Kidney (tissue), 14 donors: ENCODE data around the gene C16orf46. TPM values are rescaled to one million over a fixed set of nuclear protein-coding genes. Genes with fewer than 3 reads are reported as not detected.

Experiments
- DNase-seq, 5 donors: peaks; one replicate each; pipeline ENCODE4 v3.0.0-alpha.2; 2013 to 2020
- FAIRE-seq: peaks from 2 replicates; lab custom pipeline; 2012; peaks lifted over from hg19 to GRCh38; lab: Jason Lieb, UNC
- H3K27ac ChIP-seq, 2 donors: one replicate each; pipeline ENCODE4 v1.7.0; 2013; ENCODE audit warnings: low read depth in 2 of 2, low read length in 2 of 2, inconsistent platforms in 1 of 2
- H3K27me3 ChIP-seq: one replicate; pipeline ENCODE4 v1.7.1; 2013; ENCODE audit warnings: low read length, inconsistent platforms; ENCODE audit not compliant: control insufficient read depth, insufficient read depth
- H3K36me3 ChIP-seq, 3 donors: one replicate each; pipeline versions ENCODE4 v1.7.0 to v1.7.1; 2013; ENCODE audit warnings: low read length in 3 of 3, control low read depth in 1 of 3, inconsistent platforms in 1 of 3; ENCODE audit not compliant: insufficient read depth in 3 of 3, control insufficient read depth in 2 of 3
- H3K4me1 ChIP-seq, 3 donors: one replicate each; pipeline versions ENCODE4 v1.7.0 to v1.7.1; 2013; ENCODE audit warnings: low read length in 3 of 3, inconsistent platforms in 1 of 3, low read depth in 1 of 3; ENCODE audit not compliant: control insufficient read depth in 2 of 3, insufficient read depth in 2 of 3
- H3K4me3 ChIP-seq, 3 donors: one replicate each; pipeline versions ENCODE4 v1.7.0 to v1.8.1; 2013; ENCODE audit warnings: low read length in 3 of 3, control low read depth in 1 of 3, inconsistent platforms in 1 of 3
- H3K9ac ChIP-seq, 3 donors: one replicate each; pipeline versions ENCODE4 v1.7.0 to v1.7.1; 2013; ENCODE audit warnings: low read length in 3 of 3, control low read depth in 1 of 3, inconsistent platforms in 1 of 3
- H3K9me3 ChIP-seq, 3 donors: one replicate each; pipeline versions ENCODE4 v1.7.0 to v1.7.1; 2013; ENCODE audit warnings: low read length in 3 of 3, control low read depth in 1 of 3, inconsistent platforms in 1 of 3; ENCODE audit not compliant: control insufficient read depth in 2 of 3, insufficient read depth in 1 of 3
- intact Hi-C: fragments of 100-400 bp; cut with DNase I; formaldehyde crosslinking; loops from one replicate; pipeline ENCODE4 v1.11.1; 2022
- polyA plus RNA-seq: library from polyadenylated mRNA; stranded (reverse); fragments of 350-450 nt; fragmentation: Illumina TruSeq; extraction: RNeasy Lipid Tissue Mini Kit (QIAGEN cat#74804); gene quantifications from one replicate; pipeline ENCODE4 v1.2.3, GENCODE V29; 2014; ENCODE audit warnings: low read depth, low replicate concordance; ENCODE audit not compliant: insufficient read depth
- total RNA-seq: library from RNA; stranded (reverse); fragmentation: NEBNext Ultra II Directional; extraction: Animal tissue kit (Norgen Biotek cat#: 25700); gene quantifications from one replicate; pipeline ENCODE4 v1.2.1, GENCODE V29; 2021
- TF ChIP-seq, protein P1 (sequence below): IDR thresholded peaks from 3 replicates; pipeline ENCODE4 v1.5.1; 2012; ENCODE audit warnings: mild to moderate bottlenecking, moderate library complexity, borderline replicate concordance; ENCODE audit not compliant: insufficient read depth; ENCODE audit errors: extremely low read depth
- donor health status: control.
- donor health status: control.
- donor health status: control.
- donor health status: control.
- donor health status: control.
- donor health status: DM: yes; HTN: yes; CAD: no.
- donor health status: Normal renal cell carcinoma (clear cell type).

The C16orf46 gene
- total and polyA plus RNA-seq, 2 donors from 2014 or later: 0.47 to 1.7 TPM

DNA sequence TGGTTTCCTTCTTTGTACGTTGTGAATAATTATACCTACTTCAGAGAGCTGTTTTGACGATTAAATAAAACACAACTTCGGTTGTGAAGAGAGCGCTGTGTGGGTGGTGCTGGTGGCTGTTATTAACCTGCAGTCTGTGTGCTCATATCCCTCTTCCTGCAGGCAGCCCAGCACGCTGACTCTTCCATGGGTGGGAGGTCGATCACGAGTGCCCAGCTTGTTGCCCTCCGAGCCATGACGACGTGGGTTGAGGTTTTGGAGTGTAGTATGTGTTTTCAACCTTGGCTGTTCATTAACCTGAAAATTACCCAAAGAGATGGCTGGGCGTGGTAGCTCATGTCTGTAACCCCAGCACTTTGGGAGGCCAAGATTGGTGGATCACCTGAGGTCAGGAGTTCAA is 30.5 kb upstream of the C16orf46 start:
- Histone ChIP-seq H3K36me3 (no peaks in the 10 kb centered on the region), H3K27me3 (no peaks in the 10 kb centered on the region), H3K9ac (no peak overlapping the region), H3K9me3 (no peaks in the 10 kb centered on the region), H3K4me3 (peak overlapping the region in 2 of 3 donors; percentile 6 to 25), H3K27ac (no peak overlapping the region), H3K4me1 (no peaks in the 10 kb centered on the region)
- intact Hi-C loops: no loop called here
- TF ChIP-seq, protein P1, sequence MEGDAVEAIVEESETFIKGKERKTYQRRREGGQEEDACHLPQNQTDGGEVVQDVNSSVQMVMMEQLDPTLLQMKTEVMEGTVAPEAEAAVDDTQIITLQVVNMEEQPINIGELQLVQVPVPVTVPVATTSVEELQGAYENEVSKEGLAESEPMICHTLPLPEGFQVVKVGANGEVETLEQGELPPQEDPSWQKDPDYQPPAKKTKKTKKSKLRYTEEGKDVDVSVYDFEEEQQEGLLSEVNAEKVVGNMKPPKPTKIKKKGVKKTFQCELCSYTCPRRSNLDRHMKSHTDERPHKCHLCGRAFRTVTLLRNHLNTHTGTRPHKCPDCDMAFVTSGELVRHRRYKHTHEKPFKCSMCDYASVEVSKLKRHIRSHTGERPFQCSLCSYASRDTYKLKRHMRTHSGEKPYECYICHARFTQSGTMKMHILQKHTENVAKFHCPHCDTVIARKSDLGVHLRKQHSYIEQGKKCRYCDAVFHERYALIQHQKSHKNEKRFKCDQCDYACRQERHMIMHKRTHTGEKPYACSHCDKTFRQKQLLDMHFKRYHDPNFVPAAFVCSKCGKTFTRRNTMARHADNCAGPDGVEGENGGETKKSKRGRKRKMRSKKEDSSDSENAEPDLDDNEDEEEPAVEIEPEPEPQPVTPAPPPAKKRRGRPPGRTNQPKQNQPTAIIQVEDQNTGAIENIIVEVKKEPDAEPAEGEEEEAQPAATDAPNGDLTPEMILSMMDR: no peak
- FAIRE-seq (no peak), DNase-seq (peak in 4 of 5 donors; percentile 16 to 74 (median 26))

DNA sequence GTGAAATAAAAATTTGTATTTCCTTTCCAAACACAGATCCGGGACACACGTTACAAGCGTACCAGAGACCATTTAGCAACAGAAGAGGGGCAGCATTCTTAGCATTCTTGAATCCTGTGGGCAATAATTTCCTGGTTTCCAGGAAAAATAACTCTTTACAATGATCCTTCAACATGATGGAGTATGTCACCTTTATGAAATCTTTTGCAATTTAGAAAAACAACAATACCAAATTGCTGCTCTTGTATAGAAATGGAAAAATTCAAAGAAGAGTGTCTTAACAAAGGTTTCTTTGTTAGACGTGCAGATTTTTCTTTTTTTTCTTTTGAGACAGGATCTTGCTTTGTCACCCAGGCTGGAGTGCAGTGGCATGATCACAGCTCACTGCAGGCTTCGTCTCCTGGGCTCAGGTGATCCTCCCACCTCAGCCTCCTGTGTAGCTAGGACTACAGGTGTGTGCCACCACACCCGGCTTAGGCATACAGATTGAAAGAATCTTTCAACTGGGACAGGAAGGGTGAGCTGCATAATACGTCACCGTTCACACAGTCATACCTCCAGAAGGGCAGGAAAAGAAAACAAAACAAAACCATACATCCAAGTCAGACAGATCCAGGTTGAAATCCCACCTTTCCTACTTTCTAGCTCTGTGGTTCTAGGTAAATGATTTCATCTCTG is 29.9 kb upstream of the C16orf46 start:
- H3K9me3 ChIP-seq: no peaks in the 10 kb centered on the region
- intact Hi-C loops: no loop called here
- FAIRE-seq (no peak), DNase-seq (peak in 2 of 5 donors; percentile 3 to 25)
- H3K4me3 ChIP-seq: peak overlapping the region in 2 of 3 donors; percentile 6 to 25
- no peak overlapping the region for H3K27ac ChIP-seq
- TF ChIP-seq, protein P1: no peak
- H3K4me1 ChIP-seq: no peaks in the 10 kb centered on the region
- H3K9ac ChIP-seq: no peak overlapping the region
- H3K27me3 ChIP-seq: no peaks in the 10 kb centered on the region
- H3K36me3 ChIP-seq: no peaks in the 10 kb centered on the region

DNA sequence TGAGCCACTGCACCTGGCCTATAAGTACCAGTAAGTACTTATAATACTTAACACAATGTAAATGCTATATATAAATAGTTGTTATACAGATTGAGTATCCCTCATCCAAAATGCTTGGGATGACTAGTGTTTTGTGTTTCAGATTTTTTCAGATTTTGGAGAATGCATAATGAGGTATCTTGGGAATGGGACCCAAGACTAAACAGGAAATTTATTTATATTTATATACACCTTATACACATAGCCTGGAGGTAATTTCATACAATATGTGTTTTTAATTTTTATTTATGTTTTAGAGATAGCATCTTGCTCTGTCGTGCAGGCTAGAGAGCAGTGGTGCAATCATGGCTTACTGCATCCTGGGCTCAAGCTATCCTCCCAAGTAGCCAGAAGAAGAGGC is 28.9 kb upstream of the C16orf46 start:
- H3K9ac ChIP-seq: no peak overlapping the region
- DNase-seq (no peak), FAIRE-seq (no peak)
- H3K27me3 ChIP-seq: no peaks in the 10 kb centered on the region
- TF ChIP-seq, protein P1: no peak
- intact Hi-C loops: no loop called here
- no peak overlapping the region for H3K27ac ChIP-seq
- no peaks in the 10 kb centered on the region for H3K4me1 ChIP-seq
- H3K36me3 ChIP-seq: no peaks in the 10 kb centered on the region
- no peak overlapping the region for H3K4me3 ChIP-seq
- H3K9me3 ChIP-seq: no peaks in the 10 kb centered on the region

DNA sequence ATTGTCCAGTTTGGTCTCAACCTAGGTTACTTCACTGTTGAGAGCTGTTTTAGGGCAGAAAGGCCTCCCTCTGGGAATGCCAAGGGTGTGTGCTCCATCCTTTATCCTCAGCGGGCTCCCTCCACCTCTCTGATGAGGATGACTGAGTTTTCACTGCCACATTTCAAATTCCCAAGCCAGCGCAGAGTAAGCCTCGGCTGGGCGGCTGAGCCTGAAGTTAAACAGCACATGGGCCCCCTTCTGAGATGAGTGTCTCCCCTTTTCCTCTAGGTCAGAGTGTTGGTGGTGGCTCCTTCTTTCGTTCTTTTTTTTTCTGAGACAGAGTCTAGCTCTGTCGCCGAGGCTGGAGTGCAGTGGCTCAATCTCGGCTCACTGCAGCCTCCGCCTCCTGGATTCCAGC is 24.7 kb upstream of the C16orf46 start:
- DNase-seq: peak in 1 of 5 donors; percentile 33
- no peaks in the 10 kb centered on the region for H3K9me3 ChIP-seq
- no peak overlapping the region for H3K9ac ChIP-seq
- H3K36me3 ChIP-seq: no peaks in the 10 kb centered on the region
- TF ChIP-seq, protein P1: no peak
- no peaks in the 10 kb centered on the region for H3K27me3 ChIP-seq
- intact Hi-C loops: no loop called here
- FAIRE-seq: no peak
- peaks cover 0 to 2% (median 0%) of the 10 kb centered on the region in 3 donors for H3K4me1 ChIP-seq
- no peak overlapping the region for H3K4me3 ChIP-seq
- H3K27ac ChIP-seq: no peak overlapping the region
